Adrenal gland (tissue), 5 donors: ENCODE results near the gene ITGA2B.

Source experiments
- POLR2A ChIP-seq, 2 donors: fragments of 450-650 bp; IDR thresholded peaks; one replicate each; pipeline ENCODE4 v1.6.1; 2017; ENCODE audit warnings: antibody characterized with exemption in 2 of 2, mild to moderate bottlenecking in 2 of 2, moderate library complexity in 1 of 2
- TF ChIP-seq, protein P1 (sequence below), 6 experiments: fragments of 450-650 bp in 4 of 6; fragments of 200-600 bp in 2 of 6; sonication (generic) in 1 of 6; IDR thresholded peaks; 1 replicate in 5 of 6; 2 replicates in 1 of 6; pipeline versions ENCODE4 v1.5.1 to v1.8.0; 2016 to 2021; ENCODE audit warnings: antibody characterized with exemption in 6 of 6, mild to moderate bottlenecking in 2 of 6, moderate library complexity in 1 of 6
- donor health status: DM: no; HTN: no; CAD: no.

DNA sequence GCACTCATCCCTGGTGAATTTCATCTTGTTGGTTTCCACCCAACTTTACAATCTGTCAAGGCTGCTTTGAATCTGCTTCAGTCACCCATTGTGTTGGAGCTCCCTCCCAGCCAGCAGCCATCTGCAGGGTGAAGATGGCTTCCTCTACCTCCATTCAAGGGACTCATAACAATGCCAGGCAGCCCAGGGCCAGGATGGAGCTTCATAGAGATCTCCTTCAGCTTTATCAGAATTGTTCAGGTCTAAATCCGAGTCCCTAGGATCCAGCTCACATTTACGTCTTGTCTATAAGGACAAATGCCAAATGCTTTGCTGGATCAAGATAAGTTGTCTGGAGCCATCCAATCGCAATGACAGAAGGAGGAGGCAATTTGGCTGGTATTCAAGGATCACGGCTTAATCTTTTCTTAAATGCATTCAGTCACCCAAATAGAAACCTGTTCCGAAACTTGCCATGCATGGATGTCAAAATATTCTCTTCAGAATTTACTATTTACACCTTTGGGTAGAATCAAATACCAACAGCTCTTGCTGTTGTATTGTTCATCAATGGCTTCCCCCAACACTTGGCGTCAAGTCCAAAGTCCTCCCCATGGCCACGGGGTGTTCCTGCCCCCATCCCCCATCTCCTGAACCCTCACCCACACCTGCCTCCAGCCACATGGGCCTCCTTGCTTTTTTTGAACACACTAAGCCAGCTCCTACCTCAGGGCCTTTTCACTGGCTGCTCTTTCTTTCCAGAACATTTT, 22.0 kb downstream of the ITGA2B start:
- no peak for TF ChIP-seq POLR2A (IDR thresholded peaks at IDR 0.05)
- TF ChIP-seq, protein P1, sequence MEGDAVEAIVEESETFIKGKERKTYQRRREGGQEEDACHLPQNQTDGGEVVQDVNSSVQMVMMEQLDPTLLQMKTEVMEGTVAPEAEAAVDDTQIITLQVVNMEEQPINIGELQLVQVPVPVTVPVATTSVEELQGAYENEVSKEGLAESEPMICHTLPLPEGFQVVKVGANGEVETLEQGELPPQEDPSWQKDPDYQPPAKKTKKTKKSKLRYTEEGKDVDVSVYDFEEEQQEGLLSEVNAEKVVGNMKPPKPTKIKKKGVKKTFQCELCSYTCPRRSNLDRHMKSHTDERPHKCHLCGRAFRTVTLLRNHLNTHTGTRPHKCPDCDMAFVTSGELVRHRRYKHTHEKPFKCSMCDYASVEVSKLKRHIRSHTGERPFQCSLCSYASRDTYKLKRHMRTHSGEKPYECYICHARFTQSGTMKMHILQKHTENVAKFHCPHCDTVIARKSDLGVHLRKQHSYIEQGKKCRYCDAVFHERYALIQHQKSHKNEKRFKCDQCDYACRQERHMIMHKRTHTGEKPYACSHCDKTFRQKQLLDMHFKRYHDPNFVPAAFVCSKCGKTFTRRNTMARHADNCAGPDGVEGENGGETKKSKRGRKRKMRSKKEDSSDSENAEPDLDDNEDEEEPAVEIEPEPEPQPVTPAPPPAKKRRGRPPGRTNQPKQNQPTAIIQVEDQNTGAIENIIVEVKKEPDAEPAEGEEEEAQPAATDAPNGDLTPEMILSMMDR (IDR thresholded peaks at IDR 0.05) = no peak
